Measurements from ENCODE around the gene NUDT9.
"Not testable (repeated sequence)": the region's sequence is repeated elsewhere in the genome, so short reads cannot be mapped to it uniquely, and the experiment has no call there.

Gene NUDT9

DNA sequence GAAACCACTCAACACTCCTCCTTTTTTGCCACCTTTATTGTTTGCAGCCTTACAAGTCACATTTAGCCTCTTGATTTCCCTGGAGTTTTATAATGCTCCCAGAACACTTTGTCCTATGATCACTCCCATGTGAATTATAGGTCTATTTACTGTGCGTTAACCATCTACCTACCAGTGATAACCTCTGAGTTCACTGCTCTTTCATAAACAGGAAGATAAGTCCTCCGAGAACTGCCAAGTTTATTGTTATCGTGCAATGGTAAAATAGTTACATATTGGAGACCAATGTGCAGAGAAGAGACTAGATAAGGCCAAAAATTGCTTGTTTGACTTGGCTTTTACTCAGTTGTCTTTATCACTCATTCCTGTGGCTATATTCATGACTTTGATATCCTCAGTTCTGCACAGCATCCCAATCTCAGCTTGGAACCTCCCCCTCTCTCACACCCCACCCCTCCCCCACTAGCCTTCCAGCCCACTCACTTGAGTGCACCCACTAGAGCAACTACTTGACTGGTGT, 12.9 kb upstream of the NUDT9 start:
- no peak for DNase-seq

DNA sequence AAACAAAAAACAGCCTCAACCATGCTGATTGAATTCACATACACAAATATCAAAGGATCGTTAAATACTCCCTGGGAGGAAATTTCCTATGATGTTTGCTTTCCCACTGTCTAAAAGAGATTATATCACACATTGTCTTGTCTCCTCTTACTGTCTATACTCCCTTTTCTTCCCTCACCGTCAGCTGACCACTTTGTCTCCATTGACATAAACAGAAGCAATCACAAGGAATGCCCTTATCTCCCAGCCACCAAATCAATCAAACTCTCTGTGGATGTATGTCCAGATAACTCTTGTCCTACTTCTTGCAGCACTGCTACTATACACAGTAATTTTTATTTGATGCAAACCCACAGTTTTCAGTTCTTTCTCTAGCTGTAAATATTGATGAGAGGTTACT, 12.2 kb upstream of the NUDT9 start:
- no peak for DNase-seq

DNA sequence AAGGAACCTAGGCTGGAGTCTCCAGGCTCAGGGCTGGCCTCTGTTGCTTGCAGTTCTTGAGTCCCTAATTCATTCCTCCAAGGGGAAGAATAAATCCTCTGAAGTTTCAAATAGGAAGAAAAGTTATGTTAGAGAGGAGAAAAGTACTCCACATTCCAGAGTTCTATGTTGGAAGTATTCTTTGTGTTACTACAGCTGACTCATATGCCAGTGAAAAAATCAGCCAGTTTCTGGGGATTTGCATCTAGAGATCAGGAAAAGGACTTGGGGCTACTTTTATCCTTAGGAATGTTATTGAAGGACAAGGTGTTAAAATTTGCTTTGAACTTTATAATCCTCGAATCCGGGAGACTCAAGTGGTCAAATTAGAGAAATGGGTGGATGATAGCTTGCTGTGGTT, 11.7 kb upstream of the NUDT9 start:
- DNase-seq, result no peak

DNA sequence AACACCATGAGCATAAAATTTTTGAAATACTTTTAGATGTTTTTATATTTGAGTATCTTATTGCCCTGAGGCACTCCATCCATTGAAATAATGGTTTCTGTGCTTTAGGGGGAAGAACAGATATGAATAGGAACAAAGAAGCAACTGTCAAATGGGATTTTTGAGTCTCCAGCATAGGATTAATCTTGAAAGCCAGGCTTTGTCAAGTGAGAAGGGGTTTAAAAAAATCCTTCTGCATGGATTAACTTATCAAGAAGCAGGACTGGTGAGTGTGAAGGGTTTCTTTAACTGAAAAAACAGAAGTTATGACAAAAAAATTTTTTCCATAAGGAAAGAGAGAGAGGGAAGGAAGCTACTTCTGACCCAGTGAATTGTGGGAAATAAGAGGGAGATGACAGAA, 7.6 kb upstream of the NUDT9 start:
- no peak for DNase-seq

DNA sequence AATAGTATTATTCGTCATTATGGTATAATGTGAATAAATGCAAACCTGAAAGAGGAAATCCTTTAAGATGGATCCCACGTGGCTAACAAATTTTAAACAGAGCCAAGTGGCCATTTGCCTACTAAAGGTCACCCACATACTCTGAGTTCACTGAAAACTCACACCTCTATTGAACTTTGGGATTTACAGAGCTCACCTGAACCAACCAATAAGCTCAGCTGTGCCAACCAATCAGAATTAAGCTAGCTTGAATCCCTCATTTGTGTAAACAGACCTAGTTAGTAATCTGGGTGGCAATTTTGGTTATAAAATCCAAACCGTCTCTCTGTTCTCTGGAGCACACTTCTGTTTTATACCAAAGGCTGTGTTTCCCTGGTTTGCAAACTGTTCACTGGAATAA, 5.4 kb upstream of the NUDT9 start:
- no peak for DNase-seq

DNA sequence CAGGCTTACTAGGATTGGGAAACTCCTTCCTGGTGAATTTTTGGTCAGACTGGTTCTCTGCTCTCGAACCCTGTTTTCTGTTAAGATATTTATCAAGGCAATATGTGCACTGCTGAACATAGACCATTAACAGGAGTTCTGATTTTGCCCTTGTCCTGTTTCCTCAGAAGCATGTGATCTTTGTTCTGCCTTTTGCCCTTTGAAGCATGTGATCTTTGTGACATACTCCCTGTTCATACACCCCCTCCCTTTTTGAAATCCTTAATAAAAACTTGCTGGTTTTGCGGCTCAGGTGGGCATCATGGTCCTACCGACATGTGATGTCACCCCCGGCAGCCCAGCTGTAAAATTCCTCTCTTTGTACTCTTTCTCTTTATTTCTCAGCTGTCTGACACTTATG, 4.0 kb upstream of the NUDT9 start:
- not testable (repeated sequence) for DNase-seq

DNA sequence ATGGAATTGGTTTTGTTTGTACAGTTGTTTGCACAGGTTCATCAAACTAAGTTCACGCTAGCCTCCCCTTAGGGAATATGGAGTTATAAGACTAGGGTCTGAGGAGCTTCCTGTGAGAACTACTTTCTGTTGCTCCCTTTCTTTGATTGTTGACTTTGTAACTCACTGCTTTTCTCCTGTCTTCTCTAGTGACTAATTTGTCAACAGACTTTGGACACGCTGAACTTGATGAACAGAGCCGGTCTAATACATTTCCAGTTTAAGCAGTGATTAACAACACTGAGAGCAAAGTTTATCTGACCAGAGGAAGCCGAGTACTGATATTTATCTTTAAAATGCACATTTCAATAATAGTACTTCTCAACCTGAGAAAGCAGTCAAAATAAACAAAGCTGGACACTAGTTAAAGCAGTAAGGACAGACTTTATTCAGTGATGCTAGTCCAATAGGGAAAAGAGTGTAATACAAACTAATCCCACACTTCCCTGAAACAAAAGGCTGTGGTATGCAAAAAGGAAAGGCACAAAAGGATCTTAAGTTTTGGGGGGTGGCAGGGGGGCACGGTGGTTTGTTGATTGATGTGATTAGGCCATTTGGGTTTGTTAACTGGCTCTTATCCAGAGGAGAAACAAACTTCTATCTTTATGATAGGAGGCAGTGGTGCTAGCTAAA, 2.7 kb upstream of the NUDT9 start:
- no peak for DNase-seq

DNA sequence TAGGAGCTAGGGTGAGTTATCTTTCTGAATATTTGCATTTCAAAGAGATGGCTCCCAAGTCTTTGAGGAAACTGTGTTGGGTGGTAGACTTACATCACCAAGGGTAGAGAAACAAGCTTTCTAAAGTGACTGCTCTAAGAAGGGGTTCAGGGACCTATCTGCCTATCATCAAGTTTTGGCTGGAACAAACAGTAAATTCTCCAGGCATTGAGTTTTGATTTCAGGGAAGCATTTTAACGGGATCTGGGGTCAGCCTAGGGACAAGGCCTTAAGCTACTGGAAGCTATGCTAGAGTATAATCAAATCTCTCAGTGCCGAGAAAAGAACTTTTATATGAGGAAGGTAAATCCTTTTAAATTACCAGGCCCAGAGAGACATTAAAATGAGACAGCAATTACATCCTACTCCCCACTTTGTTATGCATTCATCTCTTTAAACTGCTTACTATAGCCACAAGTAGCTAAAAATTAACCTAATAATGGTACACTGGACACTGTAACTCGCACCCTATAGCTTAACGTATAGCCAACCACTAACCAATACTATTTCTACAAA, 2.0 kb upstream of the NUDT9 start:
- DNase-seq, result no peak

DNA sequence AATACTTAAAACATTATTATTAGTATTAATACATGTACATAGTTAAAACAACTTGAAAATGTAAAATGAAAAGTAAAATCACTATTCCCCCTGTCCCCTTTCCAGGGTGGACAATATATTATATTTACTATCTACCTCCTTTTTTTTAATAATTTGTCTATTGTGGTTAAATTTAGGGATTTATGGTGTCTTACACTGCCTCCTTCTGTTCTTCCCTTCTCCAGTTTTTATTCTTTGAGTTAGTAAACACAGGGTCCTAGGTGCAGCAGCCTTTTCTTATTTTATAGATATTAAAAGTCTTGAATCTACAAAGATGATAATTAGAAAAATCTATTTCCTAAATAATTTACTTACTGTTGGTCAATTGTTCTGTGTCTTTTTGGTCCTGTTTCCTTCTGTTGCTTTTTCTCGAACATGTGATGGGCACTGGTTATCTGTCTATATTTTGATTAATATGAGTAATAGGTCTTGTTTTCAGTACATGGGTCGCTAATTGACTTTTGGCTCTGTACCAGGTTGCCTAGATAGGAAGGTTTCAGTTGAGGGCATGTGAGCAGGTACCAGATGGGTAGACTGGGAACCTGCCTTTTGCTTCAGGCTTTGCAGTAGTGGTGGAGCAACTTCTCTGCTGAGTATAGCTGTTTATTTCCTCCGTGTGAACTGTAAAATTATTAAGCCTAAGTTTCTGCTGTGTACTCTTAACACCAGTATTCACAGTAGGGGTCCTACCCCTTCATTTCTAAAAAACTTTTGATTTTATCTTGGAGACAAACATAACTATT, 1.1 kb downstream of the NUDT9 start:
- DNase-seq, result no peak

DNA sequence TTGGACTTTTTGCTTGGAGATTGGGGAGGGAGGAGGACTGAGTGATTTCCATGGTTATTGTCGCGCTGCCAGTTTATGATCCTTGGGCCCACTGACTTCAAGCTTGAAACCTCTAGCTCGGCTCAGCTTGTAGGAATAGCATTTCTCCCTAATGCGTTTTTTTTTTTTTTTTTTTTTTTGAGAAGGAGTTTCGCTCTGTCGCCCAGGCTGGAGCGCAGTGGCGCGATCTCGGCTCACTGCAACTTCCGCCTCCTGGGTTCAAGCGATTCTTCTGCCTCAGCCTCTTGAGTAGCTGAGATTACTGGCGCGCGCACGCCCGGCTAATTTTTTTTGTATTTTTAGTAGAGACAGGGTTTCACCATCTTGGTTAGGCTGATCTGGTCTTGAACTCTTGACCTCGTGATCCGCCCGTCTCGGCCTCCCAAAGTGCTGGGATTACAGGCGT, 1.7 kb downstream of the NUDT9 start:
- not testable (repeated sequence) for DNase-seq

DNA sequence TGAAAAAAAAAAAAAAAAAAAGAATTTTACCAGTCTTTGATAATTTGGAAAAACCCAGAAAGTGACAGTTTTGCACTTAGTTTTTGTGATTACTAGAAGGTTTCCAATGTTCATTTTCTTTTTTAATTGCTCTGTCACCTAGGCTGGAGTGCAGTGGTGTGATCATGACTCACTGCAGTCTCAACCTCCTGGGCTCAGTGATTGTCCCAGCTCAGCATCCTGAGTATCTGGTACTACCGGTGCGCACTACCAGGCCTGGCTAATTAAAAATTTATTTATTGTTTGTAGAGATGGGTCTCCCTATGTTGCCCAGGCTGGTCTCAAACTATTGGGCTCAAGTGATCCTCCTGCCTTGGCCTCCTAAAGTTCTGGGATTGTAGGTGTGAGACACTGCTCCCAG, 3.3 kb downstream of the NUDT9 start:
- DNase-seq, result no peak

DNA sequence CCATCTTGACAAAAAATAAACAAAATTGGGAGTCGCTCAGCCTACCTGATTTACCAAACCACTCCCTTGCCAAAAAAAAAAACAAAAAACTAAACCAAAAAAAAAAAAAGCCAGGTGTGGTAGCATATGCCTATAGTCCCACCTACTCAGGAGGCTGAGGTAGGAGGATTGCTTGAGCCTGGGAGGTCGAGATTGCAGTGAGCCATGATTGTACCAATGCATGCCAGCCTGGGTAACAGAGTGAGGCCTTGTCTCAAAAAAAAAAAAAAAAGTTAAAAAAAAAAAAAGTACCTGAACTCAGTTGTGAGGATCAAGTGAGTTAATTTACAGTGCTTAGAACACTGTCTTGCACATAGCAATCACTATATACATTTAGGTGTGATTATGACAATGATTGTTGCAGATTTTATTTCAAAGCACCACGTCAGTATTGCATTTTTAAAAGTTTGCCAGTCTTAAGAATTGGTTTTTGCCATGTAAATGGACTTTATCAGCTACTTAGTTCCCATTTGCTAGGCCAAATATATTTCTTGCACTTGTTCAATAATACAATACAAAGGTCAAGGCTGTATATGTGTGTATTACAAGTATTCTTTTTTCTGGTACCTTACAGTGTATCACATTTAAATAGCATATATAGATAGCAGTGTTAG, 4.6 kb downstream of the NUDT9 start:
- no peak for DNase-seq

DNA sequence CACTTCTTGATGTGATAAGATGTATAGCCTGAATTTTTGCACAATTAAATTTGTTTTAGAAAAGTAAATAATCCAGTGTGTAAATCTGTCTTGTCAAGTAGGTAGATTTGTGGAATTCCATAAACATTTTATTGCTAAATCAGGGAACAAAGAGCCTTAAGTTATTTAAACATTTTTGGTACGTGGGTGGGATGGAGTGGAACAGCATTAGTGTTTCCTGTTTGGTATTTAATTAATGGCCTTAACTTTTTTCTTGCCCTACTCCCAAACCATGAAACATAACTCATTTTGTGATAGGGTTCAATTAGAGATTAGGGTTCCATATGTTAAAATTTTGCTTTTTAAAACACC, 5.1 kb downstream of the NUDT9 start:
- DNase-seq, result no peak

DNA sequence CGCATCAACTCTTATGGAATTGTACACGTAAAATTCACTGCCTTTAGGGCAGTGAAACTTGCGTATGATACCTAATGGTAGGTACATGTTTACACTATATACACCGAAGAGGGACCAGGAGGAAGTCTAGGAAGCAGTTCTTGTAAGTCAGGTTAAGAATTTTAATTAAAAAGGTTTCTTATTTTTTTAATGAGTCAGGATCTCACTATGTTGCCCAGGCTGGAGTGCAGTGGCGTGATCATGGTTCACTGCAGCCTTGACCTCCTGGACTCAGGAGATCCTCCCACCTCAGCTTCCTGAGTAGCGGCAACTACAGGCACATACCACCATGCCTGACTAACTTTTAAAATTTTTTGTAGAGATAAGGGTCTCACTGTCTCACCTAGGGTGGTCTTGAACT, 6.6 kb downstream of the NUDT9 start:
- DNase-seq, result no peak

DNA sequence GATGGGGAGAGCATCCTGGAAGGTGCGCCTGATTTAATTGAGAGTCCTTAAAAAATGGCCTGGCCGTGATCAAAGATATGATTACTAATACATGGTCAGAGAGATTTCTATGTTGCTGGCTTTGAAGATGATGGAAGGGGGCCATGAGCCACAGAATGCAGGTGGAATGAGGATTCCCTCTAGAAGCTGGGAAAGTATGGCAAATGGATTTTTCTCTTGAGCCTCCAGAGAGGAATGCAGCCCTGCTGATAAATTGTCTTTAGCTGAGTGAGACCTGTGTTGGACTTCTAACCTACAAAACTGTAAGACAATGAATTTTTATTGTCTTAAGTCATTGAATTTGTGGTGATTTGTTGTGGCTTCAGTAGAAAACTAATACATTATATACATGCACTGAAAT, 7.7 kb downstream of the NUDT9 start:
- DNase-seq, result no peak

DNA sequence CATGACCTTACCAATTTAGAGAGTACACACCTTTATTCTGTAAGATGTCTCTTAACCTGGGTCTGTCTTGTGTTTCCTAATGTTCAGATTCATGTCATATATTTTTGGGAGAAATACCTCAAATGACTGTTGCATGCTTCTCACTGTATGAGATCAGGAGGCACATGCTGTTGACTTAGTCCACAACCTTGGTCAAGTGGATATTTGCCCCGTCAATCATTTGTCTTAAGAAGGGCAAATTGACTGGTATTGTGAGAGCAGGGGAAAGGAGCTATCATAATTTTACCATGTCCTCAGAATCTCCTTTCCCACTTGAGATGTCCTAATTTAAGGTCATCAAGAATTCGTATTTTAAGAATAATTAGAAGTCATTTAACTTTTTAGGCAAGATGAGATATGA, 11.0 kb downstream of the NUDT9 start:
- no peak for DNase-seq

DNA sequence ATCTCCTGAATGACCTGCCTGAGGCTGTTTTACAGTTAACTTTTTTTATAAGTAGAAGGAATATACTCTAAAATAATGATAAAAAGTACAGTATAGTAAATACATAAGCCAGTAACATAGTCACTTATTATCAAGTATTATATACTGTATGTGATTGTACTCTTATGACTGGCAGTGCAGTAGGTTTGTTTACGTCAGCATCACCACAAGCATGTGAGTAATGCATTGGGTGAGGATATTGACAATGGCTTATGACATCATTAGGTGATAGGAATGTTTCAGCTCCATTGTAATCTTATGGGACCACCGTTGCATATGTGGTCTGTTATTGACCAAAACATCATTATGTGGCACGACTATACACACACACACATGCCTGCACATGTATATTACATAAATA, 20.5 kb downstream of the NUDT9 start:
- DNase-seq, result no peak

DNA sequence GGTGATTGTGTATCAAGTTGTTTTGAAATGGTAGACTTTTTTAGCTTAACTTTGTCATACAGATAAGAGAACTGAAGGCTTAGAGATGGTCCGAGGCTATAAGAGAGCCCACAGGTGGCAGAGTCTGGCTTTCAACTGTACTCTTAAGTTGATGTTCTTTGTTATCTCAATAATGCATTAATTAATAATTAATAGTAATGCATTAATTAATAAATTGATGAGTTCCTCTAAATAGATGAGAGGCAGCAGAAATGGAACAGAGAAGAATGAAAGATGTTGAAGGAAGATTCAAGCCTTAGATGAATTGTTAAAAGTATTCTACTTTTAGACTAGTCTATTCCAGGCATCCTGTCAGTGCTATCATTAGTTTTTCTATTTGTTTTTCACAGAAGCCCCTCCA, 22.4 kb downstream of the NUDT9 start:
- DNase-seq, result no peak

DNA sequence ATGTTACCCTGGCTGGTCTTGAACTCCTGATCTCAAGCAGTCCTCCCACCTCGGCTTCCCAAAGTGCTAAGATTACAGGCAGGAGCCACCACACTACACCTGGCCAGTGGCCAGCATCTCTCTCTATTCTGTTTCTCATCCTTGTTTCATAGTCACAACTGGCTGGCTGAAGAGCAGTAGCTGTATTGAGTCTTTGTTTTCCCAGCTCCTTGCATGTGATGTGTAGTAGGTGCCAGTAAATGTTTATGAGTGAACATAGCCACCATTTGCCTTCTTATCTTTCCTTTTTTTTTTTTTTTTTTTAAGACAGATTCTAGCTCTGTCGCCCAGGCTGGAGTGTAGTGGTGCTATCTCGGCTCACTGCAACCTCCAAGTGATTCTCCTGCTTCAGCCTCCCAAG, 23.6 kb downstream of the NUDT9 start:
- DNase-seq, result no peak

DNA sequence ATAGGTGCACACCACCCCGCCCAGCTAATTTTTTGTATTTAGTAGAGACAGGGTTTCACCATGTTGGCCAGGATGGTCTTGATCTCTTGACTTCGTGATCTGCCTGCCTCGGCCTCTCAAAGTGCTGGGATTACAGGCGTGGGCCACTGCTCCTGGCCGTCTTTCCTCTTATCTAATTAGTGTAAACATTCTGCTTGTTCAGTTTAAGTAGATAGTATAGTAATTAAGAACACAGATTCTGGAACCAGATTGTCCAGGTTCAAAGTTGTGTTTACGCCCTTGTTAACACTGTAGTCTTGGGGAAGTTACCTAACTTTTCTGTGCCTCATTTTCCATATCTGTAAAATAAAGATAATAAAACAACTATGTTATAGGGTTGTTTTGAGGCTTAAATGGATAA, 24.0 kb downstream of the NUDT9 start:
- not testable (repeated sequence) for DNase-seq

DNA sequence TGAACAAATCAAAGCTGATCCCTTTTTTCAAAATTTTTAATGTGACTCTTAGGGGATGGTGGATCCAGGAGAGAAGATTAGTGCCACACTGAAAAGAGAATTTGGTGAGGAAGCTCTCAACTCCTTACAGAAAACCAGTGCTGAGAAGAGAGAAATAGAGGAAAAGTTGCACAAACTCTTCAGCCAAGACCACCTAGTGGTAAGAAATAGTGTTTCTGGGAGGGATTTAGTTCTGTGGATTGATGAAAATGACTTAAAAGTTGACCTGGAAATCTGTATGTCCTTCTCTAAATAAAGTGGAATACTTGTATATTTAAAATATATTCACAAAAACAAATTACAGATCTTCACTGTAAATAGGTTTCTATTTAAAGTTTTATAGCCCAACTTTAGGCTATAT, 29.2 kb downstream of the NUDT9 start:
- DNase-seq, result no peak

DNA sequence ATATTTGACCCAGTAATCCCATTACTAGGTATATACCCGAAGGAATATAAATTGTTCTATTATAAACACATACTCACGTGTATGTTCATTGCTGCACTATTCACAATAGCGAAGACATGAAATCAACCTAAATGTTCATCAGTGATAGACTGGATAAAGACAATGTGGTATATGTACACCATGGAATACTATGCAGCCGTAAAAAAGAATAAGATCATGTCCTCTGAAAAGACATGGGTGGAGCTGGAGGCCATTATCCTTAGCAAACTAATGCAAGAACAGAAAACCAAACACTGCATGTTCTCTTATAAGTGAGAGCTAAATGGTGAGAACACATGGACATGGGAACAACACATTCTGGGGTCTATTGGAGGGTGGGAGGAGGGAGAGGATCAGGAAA, 36.5 kb downstream of the NUDT9 start:
- DNase-seq, result no peak

DNA sequence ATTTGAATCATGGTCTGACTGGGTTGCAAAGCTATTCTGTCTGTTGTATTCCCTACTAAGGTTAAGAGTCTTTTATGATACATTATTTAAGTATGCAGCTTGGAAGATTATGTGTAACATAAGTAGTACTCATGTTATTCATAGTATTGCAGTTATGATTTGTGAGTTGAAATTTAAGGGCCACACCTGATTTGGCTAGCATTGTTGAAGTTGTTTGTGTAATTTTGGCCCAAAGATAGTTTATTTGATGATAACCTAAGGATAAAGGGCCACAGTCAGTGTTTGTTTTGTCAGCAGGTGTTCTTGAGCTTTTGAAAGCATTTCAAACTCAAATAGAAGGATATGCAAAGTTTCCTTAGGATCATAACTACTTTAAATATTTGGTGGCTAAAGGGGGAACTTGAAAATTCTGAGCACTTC, 38.9 kb downstream of the NUDT9 start:
- DNase-seq, result peak; percentile 4

DNA sequence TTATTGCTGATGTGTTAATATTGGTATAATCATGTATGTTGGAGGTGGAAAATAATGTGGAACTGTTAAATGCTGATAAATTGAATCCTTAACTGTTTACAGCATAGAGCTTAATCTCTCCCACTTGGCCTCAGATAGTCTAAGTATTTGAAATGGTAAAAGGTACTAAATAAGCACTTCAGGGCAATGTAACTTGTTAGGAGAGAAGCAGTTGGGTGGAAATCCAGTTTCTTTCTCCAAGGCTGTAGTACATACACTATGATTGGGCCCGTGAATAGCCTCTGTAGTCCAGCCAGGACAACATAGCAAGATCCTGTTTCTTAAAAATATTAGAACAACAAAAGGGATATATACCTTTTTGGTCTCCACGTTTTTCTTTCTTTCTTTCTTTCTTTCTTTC, 39.7 kb downstream of the NUDT9 start:
- no peak for DNase-seq

All from fibroblast of skin of abdomen (primary cell).